ENCODE data around the gene NNAT.

The NNAT gene

DNA sequence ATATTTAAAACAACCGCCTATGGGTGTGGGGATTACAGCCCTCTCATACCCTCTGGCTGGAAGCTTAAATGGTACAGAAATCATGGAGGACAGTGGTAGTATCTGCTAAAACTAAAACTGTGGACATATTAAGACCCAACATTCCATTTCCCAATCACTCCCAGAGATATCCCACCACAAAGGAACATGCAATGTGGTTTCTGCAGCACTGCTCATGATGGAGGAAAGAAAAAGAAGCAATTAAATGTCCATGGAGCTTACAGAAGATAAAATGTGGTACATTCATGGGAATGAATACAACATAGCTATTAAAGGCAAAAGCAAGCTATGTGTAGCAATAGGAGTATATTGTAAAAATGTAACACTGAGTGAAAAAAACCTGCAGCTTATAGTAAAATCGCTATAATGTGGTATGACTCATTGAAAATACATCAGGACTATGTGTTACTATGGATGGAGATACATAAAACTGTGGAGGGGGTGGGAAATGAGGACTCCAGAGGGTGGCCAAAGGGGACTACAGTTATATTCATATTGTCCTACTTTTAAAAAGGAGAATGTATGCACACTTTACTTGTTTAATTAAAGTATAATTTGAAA lies 22.9 kb upstream of the NNAT start:
- DNase-seq = no peak

DNA sequence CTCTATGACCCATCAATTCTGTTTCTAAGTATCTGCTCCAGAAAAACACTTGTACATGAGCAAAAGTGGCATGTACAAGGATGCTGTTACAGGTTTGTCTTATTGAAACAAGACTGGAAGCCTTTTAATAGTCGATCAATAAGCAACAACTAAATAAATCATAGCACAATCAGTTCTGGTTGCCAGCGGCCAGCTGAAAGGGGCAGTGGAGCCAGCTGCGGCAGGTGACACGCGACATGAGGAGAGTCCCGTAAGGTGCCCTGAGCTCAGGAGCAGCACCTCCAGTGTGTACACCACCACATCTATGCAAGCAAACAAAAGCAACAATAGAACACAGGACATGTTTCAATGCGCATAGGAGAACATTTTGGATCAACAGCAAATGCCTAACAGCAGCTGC lies 20.7 kb upstream of the NNAT start:
- DNase-seq = no peak

DNA sequence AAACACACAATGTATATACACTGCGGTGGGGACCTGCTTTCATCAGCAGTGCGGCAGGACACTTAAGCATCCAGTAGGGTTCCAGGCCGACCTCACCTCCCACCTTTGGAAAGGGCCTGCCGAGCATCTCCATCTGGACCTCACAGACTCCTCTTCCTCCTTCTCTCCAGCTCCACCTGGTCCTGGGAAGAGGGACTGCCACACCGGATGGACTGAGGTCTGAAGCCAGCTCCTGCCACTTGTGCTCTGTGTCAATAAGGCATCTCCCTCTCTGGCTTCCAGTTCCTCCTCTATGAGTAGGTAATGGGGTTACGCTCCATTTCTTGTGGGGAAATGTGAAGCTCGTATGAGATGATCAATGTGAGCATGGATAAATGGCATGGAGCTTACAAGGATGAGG lies 19.1 kb upstream of the NNAT start:
- no peak for DNase-seq

DNA sequence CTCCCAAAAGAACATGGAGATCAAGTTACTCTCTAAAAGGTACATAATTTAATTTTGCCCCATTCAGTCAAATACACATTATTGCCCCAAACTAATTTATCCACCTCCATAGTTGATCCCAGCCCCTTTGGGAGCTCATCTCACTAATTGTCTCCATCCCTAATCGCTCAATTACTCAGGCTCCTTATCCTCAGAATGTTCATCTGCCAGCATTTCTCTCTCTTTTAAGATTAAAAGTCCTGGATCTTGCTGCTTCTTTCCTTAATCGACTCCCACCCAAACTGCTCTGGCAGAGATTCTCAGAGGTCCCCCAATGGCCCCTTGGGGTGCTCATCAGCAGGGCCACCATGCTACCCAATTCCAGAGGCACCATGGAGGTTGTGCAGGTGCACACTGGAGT lies 18.4 kb upstream of the NNAT start:
- DNase-seq = no peak

DNA sequence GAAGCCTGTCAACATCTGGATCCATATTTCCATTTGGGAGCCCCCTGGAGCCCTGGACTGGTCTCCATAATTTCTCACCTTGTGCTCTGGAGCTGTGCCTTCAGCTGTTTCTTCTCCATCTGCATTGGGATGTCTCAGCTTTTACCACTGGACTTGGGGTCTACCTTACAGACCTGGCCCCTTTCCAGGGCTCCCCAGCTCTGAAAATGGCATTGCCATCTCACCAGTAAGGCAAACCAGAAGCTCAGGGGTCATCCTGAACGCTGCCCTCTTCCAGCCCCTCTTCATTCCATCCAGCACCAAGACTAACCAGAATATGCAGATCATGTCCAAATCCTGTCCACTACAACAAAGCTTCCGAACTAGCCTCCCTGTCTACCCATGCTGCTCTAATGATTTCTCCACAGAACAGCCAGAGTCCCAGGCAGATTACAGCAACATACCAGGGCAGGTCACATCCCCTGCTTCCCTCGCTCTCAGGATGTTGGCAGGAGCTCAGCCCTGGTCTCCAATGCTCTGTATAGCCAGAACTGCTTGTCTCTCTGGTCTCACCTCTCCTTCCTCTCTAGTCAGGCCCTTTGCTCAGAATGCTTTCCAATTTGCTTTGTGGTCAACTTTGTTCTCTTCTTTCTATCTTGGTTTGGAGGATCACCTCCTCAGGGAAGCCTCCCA lies 17.7 kb upstream of the NNAT start:
- no peak for DNase-seq

DNA sequence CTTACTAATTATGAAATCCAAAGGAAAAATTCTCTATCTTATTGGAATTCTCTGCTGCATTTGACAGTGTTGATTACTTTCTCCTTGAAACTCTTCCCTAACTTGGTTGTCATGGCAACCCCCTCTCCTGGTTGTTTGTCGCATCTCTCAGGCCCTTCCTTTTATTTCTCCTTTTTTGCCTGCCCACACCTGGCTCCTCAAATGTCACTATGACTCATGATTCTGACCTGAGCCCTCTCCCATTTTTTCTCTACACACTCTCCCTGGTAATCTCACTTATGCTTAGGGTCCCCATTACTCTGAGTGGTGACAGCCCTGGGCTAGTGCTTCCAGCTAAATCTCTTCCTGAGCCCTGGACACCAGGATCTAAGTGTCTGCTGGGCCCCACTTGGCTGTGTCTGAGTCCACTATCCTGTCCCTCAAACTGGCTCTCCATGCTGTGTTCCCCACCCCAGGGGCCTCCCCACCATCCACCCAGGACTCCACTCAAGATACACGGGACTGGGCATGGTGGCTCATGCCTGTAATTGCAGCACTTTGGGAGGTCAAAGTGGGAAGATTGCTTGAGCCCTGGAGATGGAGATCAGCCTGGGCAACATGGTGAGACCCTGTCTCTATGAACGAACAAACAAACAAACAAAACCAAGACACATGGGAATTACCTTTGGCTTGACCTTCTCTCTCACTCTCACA lies 16.5 kb upstream of the NNAT start:
- DNase-seq = peak; percentile 8

DNA sequence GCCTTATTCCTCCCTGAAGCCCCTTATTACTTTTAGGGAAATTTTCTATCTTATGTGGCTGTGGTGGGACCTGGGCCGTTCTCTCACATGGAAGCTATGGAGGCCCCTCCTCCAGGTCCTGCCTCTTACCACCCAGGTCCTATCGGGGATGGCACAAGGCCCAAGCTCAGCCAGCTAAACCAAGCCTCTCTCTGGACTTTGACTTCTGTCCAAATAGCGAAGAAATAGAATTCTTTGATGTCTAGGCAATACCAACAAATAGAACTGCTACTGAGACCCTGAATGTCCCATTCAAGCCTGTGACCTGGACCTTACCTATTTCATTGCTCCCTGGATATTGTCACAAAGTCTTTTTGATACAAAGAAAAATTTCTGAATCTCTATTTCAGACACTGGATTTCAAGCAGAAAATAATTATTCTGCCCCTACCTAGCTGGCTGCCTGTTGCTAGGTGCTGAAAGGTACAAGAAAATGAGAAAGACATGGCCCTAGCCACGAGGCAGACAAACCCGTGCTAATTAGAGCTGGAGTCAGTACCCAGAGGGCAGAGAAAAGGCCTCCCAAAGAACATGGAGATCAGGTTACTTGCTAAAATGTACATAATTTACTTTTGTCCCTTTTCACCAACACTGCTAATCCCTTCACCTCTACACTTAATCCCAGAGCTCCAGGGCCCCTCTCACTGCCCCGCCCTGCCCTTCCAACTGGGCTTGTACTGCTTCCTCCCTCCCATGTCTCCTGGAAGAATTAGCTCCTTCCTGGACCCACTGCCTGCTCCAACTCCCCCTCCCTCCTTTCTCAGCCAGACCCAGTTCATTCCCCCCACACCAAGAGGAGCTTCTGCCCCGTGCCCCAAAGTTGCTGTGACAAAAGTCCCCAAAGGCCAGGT lies 15.5 kb upstream of the NNAT start:
- peak; percentile 5 for DNase-seq

DNA sequence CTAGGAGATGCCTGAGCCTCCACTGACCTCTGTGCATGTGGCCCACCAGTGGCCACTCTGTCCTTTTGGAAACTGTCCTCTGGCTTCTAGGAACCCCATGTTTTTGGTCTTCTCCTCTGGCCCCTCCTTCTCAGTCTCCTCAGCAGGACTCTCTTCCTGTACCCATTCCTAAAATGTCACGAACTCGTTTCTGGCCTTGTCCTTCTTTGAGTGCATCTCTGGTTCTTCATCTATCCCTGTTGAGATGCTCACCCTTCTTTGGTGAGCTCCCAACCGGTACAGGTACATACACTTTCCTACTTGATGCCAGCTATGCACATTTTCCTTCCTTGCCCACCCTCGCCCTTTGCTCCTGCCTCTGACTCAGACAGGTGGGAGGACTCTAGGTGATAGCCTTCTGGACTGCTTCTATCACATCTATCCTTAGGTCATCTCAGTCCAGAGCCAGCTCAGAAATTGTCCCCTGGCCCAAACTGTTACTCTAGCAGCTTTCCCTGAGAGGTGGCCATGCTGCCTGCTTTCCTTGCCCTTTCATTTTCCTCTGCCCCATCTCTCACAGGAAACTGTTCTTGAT lies 14.8 kb upstream of the NNAT start:
- DNase-seq = no peak

DNA sequence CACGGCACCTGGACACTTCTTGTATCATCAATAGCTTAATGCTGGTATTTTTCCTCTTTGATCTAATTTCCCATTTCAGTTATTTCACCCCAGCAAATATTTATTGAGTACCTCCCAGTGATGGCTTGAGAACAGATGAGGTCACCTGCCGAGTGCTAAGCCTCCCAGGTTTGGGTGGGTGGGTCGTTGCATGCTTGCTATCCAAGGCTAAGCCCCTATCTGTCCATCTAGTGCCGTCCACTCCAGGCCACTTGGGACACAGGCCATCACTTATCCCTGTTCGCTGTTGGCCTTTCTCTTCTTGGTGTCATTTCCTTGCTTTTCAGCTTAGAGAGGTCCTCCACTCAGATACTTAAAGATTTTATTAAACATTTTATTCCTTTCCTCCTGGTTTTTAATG lies 10.8 kb upstream of the NNAT start:
- DNase-seq = no peak

DNA sequence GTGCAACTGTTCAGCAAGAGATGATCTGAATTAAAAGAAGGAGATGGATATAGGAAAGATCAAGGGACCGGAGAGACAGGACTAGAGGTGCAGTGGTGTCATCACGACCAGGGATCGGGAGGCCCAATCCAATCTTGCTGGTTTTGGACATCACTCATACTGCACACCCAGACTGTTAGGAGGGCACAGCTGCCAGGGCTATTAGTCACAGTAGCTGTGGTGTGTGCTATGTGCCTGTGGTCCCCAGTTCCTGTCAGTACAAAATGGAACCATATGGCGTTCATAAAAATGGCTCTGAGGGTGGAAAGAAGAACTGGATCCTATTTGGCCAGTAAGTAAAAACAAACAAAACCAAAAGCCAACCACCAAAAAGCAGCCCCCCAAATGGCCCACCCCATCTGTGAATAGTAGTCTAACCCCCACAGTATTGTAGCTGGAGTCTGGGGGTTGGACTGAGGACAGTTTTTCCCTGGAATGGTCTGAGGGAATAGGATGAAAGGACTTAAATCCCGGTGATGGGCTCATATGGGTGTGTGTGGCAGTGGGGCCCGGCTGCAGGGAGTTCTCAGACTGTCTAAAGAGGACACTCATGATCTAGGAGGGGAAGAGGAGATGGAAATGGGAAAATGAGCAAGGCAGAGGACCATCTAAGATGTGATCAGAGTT lies 9.3 kb upstream of the NNAT start:
- no peak for DNase-seq

DNA sequence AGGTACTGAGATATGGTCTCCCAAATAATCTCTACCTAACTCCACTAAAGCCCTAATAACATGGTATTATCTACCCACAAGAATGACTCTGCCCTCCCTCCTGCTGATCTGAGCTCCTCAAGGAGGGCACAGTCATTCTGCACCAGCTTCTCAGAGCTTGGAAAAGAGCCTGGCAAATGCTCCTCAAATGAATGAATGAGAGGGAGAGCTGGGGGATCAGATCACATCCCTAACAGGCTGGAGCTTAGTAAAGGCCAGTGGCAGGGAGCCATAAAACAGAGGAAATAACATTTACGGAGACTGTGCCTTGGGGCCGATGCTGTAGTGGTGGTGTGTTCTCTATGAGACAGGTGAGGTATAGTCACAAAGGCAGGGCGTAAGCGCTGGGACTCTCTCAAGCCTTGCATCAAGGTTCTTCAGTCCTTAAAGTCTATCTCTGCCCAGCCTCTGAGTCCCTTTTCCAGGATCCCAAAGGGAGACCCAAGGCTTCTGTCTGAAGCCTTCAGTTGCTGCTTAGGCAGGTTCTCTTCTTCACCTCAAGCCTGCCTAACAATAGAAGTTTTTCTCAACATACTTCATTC lies 7.2 kb upstream of the NNAT start:
- no peak for DNase-seq

DNA sequence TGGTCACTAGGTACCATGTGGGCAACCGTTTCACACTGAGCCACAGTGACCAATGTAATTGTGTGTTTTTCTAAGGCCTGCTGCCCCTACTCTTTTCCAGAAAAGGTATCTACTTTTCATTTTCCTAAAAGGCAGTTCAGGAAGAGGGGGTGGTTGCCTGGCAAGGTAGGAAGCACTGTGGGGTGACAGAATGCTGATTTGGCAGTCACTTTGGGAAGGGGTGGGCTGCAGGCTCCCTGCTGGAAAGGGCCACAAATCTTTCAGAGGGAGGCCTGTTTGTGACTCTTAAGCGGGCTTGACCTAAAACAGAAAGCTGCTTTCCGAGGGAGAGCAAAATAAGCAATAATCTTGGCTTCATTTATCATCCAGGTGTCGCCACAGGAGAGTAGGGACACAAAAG lies 5.2 kb upstream of the NNAT start:
- no peak for DNase-seq

DNA sequence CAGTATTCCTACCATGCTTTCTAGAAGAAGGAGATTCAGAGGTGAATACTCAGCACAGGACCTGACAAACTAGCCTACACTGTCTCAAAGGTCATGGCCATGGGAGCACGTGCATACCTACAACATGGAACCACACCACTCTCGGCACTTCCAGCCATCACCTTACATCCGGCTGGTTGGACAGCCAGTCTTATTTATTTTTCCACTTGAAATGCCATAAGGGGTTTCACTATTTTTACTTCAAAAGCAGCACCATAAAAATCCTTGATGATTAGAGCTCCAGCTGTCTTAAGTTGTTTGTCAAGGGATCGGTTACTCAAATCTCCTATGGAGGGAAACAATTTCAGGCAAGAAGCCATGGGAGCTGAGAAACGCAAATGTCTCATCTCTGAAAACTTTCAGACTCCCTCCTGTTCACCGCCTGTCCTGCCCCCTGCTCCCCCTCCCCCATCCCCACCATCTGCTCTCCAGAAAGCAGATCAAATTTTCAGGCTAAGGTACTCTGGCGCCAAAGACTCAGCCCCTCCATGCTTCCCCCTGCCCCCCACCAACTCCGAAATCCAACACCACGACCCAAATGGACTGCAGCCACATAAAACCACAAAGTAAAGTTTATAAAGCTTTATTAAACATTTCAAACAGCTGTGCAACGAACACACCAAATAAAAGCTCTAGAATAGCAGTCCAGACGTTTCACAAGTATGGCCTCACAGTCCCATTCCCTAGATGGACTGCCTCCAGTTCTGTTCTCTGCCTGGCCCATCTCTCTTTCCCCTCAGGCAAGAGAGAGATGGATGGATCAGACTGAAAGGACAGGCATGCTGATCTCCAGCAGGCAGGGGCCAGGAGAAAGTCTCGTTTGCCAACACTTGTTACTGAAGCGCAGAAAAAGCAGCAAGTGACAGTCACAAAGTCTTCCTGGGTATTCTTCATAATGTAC lies 4.0 kb upstream of the NNAT start:
- peak; percentile 33 for DNase-seq

DNA sequence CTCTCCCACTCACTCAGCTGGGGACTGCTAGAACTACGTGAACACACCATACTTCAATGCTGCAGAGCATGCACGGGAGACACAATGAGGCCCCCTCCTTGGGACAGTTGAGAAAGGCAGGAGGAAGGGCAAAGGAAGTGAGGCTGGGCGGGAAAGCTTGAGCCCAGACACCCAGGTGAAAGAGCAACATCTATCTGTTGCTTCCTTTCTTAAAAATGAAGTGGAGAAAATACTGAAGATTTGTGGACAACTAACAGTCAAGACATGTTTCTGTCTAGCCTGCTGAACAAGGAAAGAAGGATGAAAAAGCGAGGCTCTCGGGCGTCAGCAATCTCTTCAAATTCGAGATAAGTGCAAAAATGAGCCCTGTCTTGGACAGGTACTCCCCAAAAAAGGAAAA lies 3.0 kb upstream of the NNAT start:
- no peak for DNase-seq

DNA sequence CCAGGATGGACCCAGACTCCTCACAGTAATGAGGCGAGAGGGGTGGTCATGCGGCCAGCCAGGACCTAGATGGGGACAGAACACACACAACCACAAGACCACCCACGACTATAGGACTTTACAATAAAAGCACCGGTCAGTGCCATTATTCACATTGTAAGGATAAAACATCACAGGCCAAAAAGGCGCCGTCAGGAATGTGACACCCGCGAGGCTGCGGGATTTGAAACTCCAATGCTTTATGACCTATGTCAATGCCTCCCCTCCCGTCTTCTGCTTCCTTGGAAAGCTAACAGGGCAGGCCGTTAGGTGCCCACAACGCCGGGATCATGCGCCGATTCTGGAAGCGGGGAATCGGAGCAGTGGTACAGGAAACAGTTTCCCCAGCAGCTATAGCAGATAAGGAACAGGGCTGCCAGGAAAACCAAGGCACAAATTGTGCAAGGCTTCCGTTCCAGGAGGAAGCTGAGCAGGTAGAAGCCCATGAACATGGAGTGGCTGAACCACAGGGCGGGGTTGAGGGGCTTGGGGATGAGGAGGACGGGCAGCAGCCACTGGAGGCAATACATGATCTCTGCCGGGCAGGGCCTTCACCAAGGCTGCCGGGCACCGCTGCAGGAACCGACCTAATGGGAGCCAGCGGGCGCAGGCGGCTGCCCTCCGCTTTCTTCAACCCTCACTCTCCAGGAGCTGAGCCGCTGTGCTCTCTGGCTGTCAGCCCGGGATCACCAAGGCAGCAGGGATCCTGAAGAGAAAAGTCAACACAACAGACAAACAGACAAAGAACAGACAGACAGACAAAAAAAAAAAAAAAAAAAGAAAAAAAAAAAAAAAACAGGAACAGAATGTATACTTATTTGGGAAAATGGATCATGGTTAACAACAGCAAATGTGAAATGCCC lies 2.2 kb upstream of the NNAT start:
- peak; percentile 41 for DNase-seq

DNA sequence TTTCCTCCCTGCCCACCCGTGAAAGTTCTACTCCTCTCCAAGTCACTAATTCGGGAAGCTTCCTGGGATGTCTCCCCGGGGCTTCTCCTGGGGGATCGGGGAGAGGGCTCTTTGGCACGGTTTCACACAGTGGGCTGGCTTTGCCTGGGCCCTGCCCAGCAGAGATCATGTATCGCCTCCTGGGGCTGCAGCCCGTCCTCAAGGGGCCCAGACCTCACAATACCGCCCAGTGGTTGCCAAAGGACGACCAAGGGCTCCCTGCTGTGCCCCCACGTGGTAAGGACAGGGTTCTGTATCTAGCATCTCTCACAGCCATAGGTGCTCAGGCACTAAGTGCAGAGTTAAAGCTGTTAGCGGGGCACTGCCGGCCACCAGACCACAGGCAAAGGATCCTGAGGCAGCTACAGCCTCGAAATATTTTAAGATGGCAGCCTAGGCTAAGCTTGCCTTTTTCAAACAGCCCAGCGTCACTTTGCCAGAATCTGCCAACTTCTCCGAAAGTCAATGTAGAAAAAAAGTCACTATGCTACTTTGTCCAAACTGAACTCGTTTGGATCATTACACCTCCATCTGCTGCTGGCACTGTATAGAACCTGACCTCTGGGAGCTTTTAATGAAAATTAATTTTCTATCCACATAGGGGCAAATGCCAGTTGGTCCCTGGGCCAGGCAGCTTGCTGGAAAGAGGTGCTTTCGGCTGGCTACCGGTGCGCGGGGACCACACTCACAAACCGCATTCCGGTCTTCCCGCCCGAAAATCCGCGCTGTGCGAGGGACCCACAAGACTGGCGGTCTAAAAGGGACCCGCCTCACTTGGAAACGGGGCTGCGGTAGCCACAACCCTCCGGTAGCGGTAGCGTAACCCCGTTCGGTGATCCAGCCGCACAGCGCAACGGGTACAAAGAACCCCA lies 1.3 kb upstream of the NNAT start:
- DNase-seq = peak; percentile 46

DNA sequence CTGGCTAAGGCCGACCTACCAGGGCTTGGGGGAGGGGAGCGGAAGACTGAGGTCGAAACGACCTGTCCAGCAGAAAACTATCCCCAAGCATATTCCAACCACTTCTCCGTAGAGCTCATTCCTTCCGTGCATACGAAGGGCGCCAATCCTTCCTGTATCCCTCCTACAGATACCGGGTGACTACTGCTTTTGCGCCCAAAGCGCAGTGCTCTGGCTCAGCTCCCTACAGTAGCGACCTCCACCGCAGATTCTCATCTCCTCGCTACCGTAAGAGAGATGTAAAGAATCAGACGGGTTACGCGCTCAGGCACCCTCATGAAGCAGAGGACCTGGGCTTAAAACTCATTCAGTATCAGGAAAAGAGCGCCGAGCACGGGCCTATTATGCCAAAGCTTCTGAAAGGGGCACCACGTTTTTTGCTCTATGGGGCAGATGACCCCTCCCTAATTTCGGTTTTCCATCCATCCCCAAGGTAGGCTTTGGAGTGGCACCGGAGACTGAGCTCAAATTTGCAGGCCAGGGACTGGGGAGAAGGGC lies 563 bp upstream of the NNAT start:
- DNase-seq = peak; percentile 42
